Gastrocnemius medialis (tissue), 4 donors: ENCODE results near the gene BIN2.
"Not testable (repeated sequence)": the region's sequence is repeated elsewhere in the genome, so short reads cannot be mapped to it uniquely, and the experiment has no call there.

Experiments
- CTCF ChIP-seq, 5 experiments: fragments of 450-650 bp in 3 of 5; fragments of 200-600 bp in 2 of 5; sonication (generic) in 2 of 5; IDR thresholded peaks in 4 of 5; conservative IDR thresholded peaks in 1 of 5; 1 replicate in 4 of 5; 2 replicates in 1 of 5; pipeline ENCODE4 v1.5.1; 2016 to 2019; ENCODE audit warnings: antibody characterized with exemption in 5 of 5, mild to moderate bottlenecking in 3 of 5, moderate library complexity in 3 of 5
- POLR2A ChIP-seq, 2 donors: fragments of 450-650 bp; IDR thresholded peaks; one replicate each; pipeline ENCODE4 v1.6.1; 2017; ENCODE audit warnings: antibody characterized with exemption in 2 of 2, mild to moderate bottlenecking in 2 of 2, moderate library complexity in 2 of 2

GRCh38 chr12:51300768-51301167 is 23.2 kb downstream of the BIN2 start:
- TF ChIP-seq POLR2A (IDR thresholded peaks at IDR 0.05); CTCF (IDR thresholded peaks at IDR 0.05 in 4 of 5, conservative IDR thresholded peaks at IDR 0.05 in 1 of 5): not testable (repeated sequence)
